ENCODE results near the gene WSCD2.

Gene WSCD2

DNA sequence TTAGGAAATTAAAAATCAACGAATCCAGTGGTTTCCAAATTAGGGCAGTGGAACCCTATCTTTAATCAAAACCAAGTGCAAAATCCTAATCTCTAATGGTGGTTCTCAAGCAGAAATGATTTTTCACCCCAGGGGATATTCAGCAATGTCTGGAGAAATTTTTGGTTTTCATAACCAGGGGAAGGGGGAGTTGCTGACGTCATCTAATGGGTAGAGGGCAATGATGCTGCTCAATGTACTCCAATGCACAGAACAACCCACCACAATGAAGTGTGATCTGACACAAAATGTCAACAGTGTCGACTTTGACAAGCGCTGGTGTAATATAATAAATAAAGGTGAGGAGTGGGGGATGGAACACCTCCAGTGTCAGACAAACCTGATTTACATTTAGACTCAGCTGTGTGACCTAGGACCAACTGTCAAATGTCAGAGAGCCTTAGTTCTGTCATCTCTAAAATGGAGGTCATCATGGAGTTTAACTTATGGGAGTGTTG, 128.6 kb downstream of the WSCD2 start:
- no peak overlapping the region for H3K4me3 Mint-ChIP-seq
- peaks cover 11% of the 10 kb centered on the region for H3K4me1 Mint-ChIP-seq
- DNase-seq (ENCODE audit: low spot score in 2 of 2) (no peak), ATAC-seq (replicated peaks; ENCODE audit: extremely low read depth, poor library complexity, severe bottlenecking) (no peak)
- no peak overlapping the region for H3K27ac Mint-ChIP-seq (ENCODE audit: low read depth)
- peaks cover 10% of the 10 kb centered on the region for H3K27me3 Mint-ChIP-seq
- H3K36me3 Mint-ChIP-seq (ENCODE audit: insufficient read depth): no peaks in the 10 kb centered on the region
- H3K9me3 Mint-ChIP-seq: peaks cover 10% of the 10 kb centered on the region

- ATAC-seq (replicated peaks; ENCODE audit: extremely low read depth, poor library complexity, severe bottlenecking): no peak
- no peaks in the 10 kb centered on the region for H3K36me3 Mint-ChIP-seq (ENCODE audit: insufficient read depth)
- peaks cover 8% of the 10 kb centered on the region for H3K27me3 Mint-ChIP-seq
- no peak overlapping the region for H3K4me3 Mint-ChIP-seq
- DNase-seq (ENCODE audit: low spot score in 2 of 2): no peak
- H3K4me1 Mint-ChIP-seq: no peaks in the 10 kb centered on the region
- H3K9me3 Mint-ChIP-seq: peaks cover 10% of the 10 kb centered on the region
- H3K27ac Mint-ChIP-seq (ENCODE audit: low read depth): no peak overlapping the region
Observed at GRCh38 chr12:108260039-108260438, 131.0 kb downstream of the WSCD2 start.

GRCh38 chr12:108260969-108261368, 131.9 kb downstream of the WSCD2 start:
- no peak overlapping the region for H3K27ac Mint-ChIP-seq (ENCODE audit: low read depth)
- no peak overlapping the region for H3K4me3 Mint-ChIP-seq
- no peaks in the 10 kb centered on the region for H3K36me3 Mint-ChIP-seq (ENCODE audit: insufficient read depth)
- H3K9me3 Mint-ChIP-seq: peaks cover 10% of the 10 kb centered on the region
- ATAC-seq (replicated peaks; ENCODE audit: extremely low read depth, poor library complexity, severe bottlenecking): no peak
- no peaks in the 10 kb centered on the region for H3K4me1 Mint-ChIP-seq
- H3K27me3 Mint-ChIP-seq: peaks cover 9% of the 10 kb centered on the region
- no peak for DNase-seq (ENCODE audit: low spot score in 2 of 2)

GRCh38 chr12:108265505-108265904, 136.4 kb downstream of the WSCD2 start:
- Mint-ChIP-seq H3K27ac (ENCODE audit: low read depth) (no peak overlapping the region), H3K27me3 (peaks cover 9% of the 10 kb centered on the region), H3K4me1 (no peaks in the 10 kb centered on the region), H3K4me3 (no peak overlapping the region), H3K9me3 (peaks cover 7% of the 10 kb centered on the region), H3K36me3 (ENCODE audit: insufficient read depth) (no peaks in the 10 kb centered on the region)
- ATAC-seq (replicated peaks; ENCODE audit: extremely low read depth, poor library complexity, severe bottlenecking) (no peak), DNase-seq (ENCODE audit: low spot score in 2 of 2) (no peak)

DNA sequence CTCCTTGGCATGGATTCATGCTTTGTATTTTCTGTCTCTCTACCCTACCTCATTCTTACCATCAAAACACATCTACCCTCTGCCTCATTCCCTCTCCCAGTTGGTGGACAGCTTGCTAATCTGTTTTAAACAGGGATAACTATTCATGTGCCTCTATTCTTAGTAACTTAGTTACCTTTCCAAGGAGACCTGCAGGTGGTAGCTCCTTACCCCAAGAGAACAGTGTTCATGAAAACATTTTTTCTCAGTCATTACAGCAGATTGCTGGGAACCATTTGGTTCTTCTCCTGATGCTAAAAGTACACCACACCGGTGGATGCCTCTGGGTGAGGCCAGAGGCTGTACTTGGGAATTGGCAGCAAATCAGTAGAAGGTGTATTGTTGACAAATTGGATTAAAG, 137.0 kb downstream of the WSCD2 start:
- peaks cover under 1% of the 10 kb centered on the region for H3K9me3 Mint-ChIP-seq
- H3K36me3 Mint-ChIP-seq (ENCODE audit: insufficient read depth): no peaks in the 10 kb centered on the region
- H3K4me3 Mint-ChIP-seq: no peak overlapping the region
- peaks cover 9% of the 10 kb centered on the region for H3K27me3 Mint-ChIP-seq
- H3K27ac Mint-ChIP-seq (ENCODE audit: low read depth): no peak overlapping the region
- no peaks in the 10 kb centered on the region for H3K4me1 Mint-ChIP-seq
- no peak for DNase-seq (ENCODE audit: low spot score in 2 of 2)
- no peak for ATAC-seq (replicated peaks; ENCODE audit: extremely low read depth, poor library complexity, severe bottlenecking)

DNA sequence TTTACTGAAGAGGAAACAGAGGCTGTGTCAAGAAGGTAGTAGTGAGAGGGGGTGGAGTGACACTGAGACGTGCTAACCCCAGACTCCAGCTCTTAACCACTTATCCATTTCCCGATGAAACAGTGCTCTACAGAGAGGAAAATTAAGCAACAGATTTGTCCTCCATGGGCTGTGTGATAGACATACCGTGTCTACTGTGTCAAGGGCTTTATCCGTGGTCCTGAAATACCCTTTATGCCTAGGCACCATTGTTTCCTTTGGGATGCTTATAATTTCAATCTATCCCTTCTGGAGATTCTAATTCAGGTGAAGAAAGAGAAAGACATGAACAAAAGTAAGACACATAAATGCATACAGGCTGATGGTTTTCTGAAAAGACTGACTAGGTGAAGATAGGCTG, 138.4 kb downstream of the WSCD2 start:
- Mint-ChIP-seq H3K36me3 (ENCODE audit: insufficient read depth) (no peaks in the 10 kb centered on the region), H3K27me3 (peaks cover 9% of the 10 kb centered on the region), H3K4me1 (no peaks in the 10 kb centered on the region), H3K9me3 (no peaks in the 10 kb centered on the region), H3K27ac (ENCODE audit: low read depth) (no peak overlapping the region), H3K4me3 (no peak overlapping the region)
- DNase-seq (ENCODE audit: low spot score in 2 of 2): no peak
- ATAC-seq (replicated peaks; ENCODE audit: extremely low read depth, poor library complexity, severe bottlenecking): no peak

DNA sequence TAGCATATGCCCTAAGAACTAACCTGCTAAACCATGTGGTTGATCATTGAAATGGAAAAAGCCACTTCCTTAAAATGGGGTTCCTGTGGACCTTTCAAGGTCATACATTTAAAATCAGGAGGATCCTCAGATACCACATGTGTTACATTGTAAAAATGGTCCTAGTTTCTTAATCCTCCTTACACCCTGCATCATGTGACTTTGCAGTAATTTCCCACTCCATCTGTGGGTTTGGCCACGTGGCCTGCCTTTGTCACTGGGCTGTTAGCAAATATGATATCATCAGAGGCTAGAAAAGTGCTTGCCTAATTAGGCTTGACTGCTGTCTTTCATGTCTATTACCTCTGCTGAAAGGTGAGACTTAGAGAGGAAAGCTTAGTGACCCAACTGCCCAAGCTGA, 139.3 kb downstream of the WSCD2 start:
- Mint-ChIP-seq H3K9me3 (no peaks in the 10 kb centered on the region), H3K36me3 (ENCODE audit: insufficient read depth) (no peaks in the 10 kb centered on the region), H3K4me3 (no peak overlapping the region), H3K27ac (ENCODE audit: low read depth) (no peak overlapping the region), H3K27me3 (peaks cover 9% of the 10 kb centered on the region), H3K4me1 (no peaks in the 10 kb centered on the region)
- DNase-seq (ENCODE audit: low spot score in 2 of 2): no peak
- no peak for ATAC-seq (replicated peaks; ENCODE audit: extremely low read depth, poor library complexity, severe bottlenecking)

- Mint-ChIP-seq H3K27ac (ENCODE audit: low read depth) (no peak overlapping the region), H3K27me3 (peaks cover 9% of the 10 kb centered on the region), H3K4me3 (no peak overlapping the region), H3K36me3 (ENCODE audit: insufficient read depth) (no peaks in the 10 kb centered on the region), H3K4me1 (no peaks in the 10 kb centered on the region), H3K9me3 (no peaks in the 10 kb centered on the region)
- DNase-seq (ENCODE audit: low spot score in 2 of 2) (no peak), ATAC-seq (replicated peaks; ENCODE audit: extremely low read depth, poor library complexity, severe bottlenecking) (no peak)
Observed at GRCh38 chr12:108269224-108269623, 140.1 kb downstream of the WSCD2 start.

- ATAC-seq (replicated peaks; ENCODE audit: extremely low read depth, poor library complexity, severe bottlenecking): no peak
- no peak for DNase-seq (ENCODE audit: low spot score in 2 of 2)
- no peak overlapping the region for H3K4me3 Mint-ChIP-seq
- no peaks in the 10 kb centered on the region for H3K9me3 Mint-ChIP-seq
- no peaks in the 10 kb centered on the region for H3K27me3 Mint-ChIP-seq
- H3K36me3 Mint-ChIP-seq (ENCODE audit: insufficient read depth): no peaks in the 10 kb centered on the region
- H3K4me1 Mint-ChIP-seq: no peaks in the 10 kb centered on the region
- no peak overlapping the region for H3K27ac Mint-ChIP-seq (ENCODE audit: low read depth)
Observed at GRCh38 chr12:108270035-108270848, 141.2 kb downstream of the WSCD2 start.

DNA sequence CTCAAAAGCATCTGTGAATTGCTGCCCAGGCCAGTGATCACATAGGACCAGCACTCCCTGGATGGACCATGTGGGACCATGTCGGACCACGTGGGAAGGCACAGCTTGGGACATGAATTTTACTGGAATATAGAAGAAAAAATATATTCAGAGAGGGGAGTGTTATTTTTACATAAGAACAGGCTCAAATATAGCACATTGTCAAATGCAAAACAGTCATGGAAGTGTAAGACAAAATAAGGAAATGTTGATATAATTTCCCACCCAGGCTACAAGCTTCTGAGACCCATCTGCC, 141.7 kb downstream of the WSCD2 start:
- Mint-ChIP-seq H3K9me3 (no peaks in the 10 kb centered on the region), H3K36me3 (ENCODE audit: insufficient read depth) (no peaks in the 10 kb centered on the region), H3K27ac (ENCODE audit: low read depth) (no peak overlapping the region), H3K4me3 (no peak overlapping the region), H3K27me3 (no peaks in the 10 kb centered on the region), H3K4me1 (no peaks in the 10 kb centered on the region)
- no peak for DNase-seq (ENCODE audit: low spot score in 2 of 2)
- no peak for ATAC-seq (replicated peaks; ENCODE audit: extremely low read depth, poor library complexity, severe bottlenecking)

GRCh38 chr12:108271951-108272872, 143.1 kb downstream of the WSCD2 start:
- Mint-ChIP-seq H3K36me3 (ENCODE audit: insufficient read depth) (no peaks in the 10 kb centered on the region), H3K4me1 (no peaks in the 10 kb centered on the region), H3K27ac (ENCODE audit: low read depth) (no peak overlapping the region), H3K27me3 (no peaks in the 10 kb centered on the region), H3K9me3 (no peaks in the 10 kb centered on the region), H3K4me3 (no peak overlapping the region)
- DNase-seq (ENCODE audit: low spot score in 2 of 2) (no peak), ATAC-seq (replicated peaks; ENCODE audit: extremely low read depth, poor library complexity, severe bottlenecking) (no peak)

GRCh38 chr12:108273217-108273616, 144.1 kb downstream of the WSCD2 start:
- H3K36me3 Mint-ChIP-seq (ENCODE audit: insufficient read depth): no peaks in the 10 kb centered on the region
- no peak overlapping the region for H3K27ac Mint-ChIP-seq (ENCODE audit: low read depth)
- no peaks in the 10 kb centered on the region for H3K9me3 Mint-ChIP-seq
- no peak for DNase-seq (ENCODE audit: low spot score in 2 of 2)
- peaks cover 5% of the 10 kb centered on the region for H3K4me1 Mint-ChIP-seq
- ATAC-seq (replicated peaks; ENCODE audit: extremely low read depth, poor library complexity, severe bottlenecking): no peak
- H3K4me3 Mint-ChIP-seq: no peak overlapping the region
- H3K27me3 Mint-ChIP-seq: no peaks in the 10 kb centered on the region

DNA sequence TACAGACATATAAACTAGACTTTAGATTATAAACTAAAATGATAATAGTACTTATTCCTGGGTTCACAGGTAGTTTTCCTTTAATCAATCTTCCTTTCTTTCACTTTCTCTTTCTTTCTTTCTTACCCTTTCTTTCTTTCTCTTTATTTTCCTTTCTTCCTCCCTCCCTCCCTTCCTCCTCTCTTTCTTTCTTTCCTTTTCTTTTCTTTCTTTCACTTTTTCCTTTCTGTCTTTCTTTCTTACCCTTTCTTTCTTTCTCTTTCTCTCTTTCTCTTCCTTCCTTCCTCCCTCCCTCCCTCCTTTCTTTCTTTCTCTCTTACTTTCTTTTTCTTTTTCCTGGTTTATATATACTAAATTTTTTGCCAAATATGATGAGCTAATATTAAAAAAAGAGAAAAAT, 148.5 kb downstream of the WSCD2 start:
- no peak for ATAC-seq (replicated peaks; ENCODE audit: extremely low read depth, poor library complexity, severe bottlenecking)
- Mint-ChIP-seq H3K4me3 (no peak overlapping the region), H3K9me3 (no peaks in the 10 kb centered on the region), H3K27ac (ENCODE audit: low read depth) (no peak overlapping the region), H3K27me3 (no peaks in the 10 kb centered on the region), H3K4me1 (peaks cover 13% of the 10 kb centered on the region), H3K36me3 (ENCODE audit: insufficient read depth) (no peaks in the 10 kb centered on the region)
- DNase-seq (ENCODE audit: low spot score in 2 of 2): no peak
